UCSD-AML1 (cell line): Measurements from ENCODE around the gene C2CD4A.

Experiments used
- DNase-seq: peaks from one replicate; lab custom pipeline; 2025; ENCODE audit not compliant: unreplicated experiment; lab: John Stamatoyannopoulos, UW

Gene C2CD4A

GRCh38 chr15:62059816-62060112 is 7.0 kb upstream of the C2CD4A start:
- peak; percentile 72 for DNase-seq

GRCh38 chr15:62060113-62060895 is 6.5 kb upstream of the C2CD4A start, which contains the start of gene VPS13C:
Gene VPS13C (minus strand): TSS chr15:62060447. CDS start chr15:62060374, 73 bp downstream.
- DNase-seq: peak; percentile 96

- DNase-seq: no peak
These were observed 5.9 kb upstream of the C2CD4A start for GRCh38 chr15:62060896-62061280.

GRCh38 chr15:62063825-62064635 is 2.7 kb upstream of the C2CD4A start:
- DNase-seq: no peak

GRCh38 chr15:62067448-62068044 is 769 bp downstream of the C2CD4A start:
- DNase-seq: no peak

- peak; percentile 46 for DNase-seq
These were observed 1.5 kb downstream of the C2CD4A start for GRCh38 chr15:62068071-62068809.

GRCh38 chr15:62068810-62069167 is 2.0 kb downstream of the C2CD4A start:
- no peak for DNase-seq

GRCh38 chr15:62069551-62069950 is 2.8 kb downstream of the C2CD4A start:
- no peak for DNase-seq

- no peak for DNase-seq
These were observed 5.0 kb downstream of the C2CD4A start for GRCh38 chr15:62071711-62072308.

GRCh38 chr15:62075595-62076277 is 9.0 kb downstream of the C2CD4A start:
- DNase-seq: no peak

- DNase-seq: no peak
These were observed 12.8 kb downstream of the C2CD4A start for GRCh38 chr15:62079594-62079993.

GRCh38 chr15:62083194-62084154 is 16.7 kb downstream of the C2CD4A start:
- DNase-seq: no peak

GRCh38 chr15:62085740-62086139 is 19.0 kb downstream of the C2CD4A start:
- peak; percentile 19 for DNase-seq

GRCh38 chr15:62087671-62088352 is 21.0 kb downstream of the C2CD4A start:
- DNase-seq: no peak

- DNase-seq: no peak
These were observed 21.5 kb downstream of the C2CD4A start for GRCh38 chr15:62088353-62088693.

GRCh38 chr15:62089616-62090015 is 22.8 kb downstream of the C2CD4A start:
- no peak for DNase-seq

GRCh38 chr15:62090988-62091387 is 24.2 kb downstream of the C2CD4A start:
- no peak for DNase-seq

- no peak for DNase-seq
These were observed 27.0 kb downstream of the C2CD4A start for GRCh38 chr15:62093809-62094208.

GRCh38 chr15:62094388-62094787 is 27.6 kb downstream of the C2CD4A start:
- no peak for DNase-seq
